DOHH2 (cell line): ENCODE data around the gene KCTD5.

Experiments
- CTCF ChIP-seq: fragments of 200-600 bp; sonication (generic); IDR thresholded peaks from one replicate; pipeline ENCODE4 v1.5.1; 2014; ENCODE audit warnings: antibody characterized with exemption, mild to moderate bottlenecking, low read depth, low read length; ENCODE audit not compliant: poor library complexity, severe bottlenecking
- EZH2phosphoT487 ChIP-seq: fragments of 200-600 bp; sonication (generic); IDR thresholded peaks from 2 replicates; pipeline ENCODE4 v1.6.1; 2017; ENCODE audit warnings: borderline replicate concordance, mild to moderate bottlenecking, antibody characterized with exemption, low read length, moderate library complexity, mixed read lengths

- TF ChIP-seq CTCF = no peak
- TF ChIP-seq EZH2phosphoT487 = no peak
These were observed 54.9 kb downstream of the KCTD5 start for GRCh38 chr16:2737238-2737605.
